Skeletal muscle tissue (tissue), 4 donors: Measurements from ENCODE around the gene TEX19. TPM values are rescaled to one million over a fixed set of nuclear protein-coding genes. Genes with fewer than 3 reads are reported as not detected.
A peak's percentile ranks its signal among the peaks of the same experiment; 100 is the strongest.
"Not testable (repeated sequence)": the region's sequence is repeated elsewhere in the genome, so short reads cannot be mapped to it uniquely, and the experiment has no call there.

Source experiments
- H3K27ac ChIP-seq: one replicate; pipeline ENCODE4 v1.7.0; 2013; ENCODE audit warnings: mild to moderate bottlenecking, low read depth, low read length, inconsistent platforms
- H3K27me3 ChIP-seq, 3 donors: one replicate each; pipeline ENCODE4 v1.7.0; 2013; ENCODE audit warnings: low read length in 3 of 3; ENCODE audit not compliant: control insufficient read depth in 3 of 3, insufficient read depth in 3 of 3
- H3K36me3 ChIP-seq, 3 donors: one replicate each; pipeline ENCODE4 v1.7.0; 2013; ENCODE audit warnings: low read length in 3 of 3; ENCODE audit not compliant: control insufficient read depth in 3 of 3, insufficient read depth in 3 of 3
- H3K4me1 ChIP-seq, 3 donors: one replicate each; pipeline ENCODE4 v1.7.0; 2013; ENCODE audit warnings: low read length in 3 of 3, mild to moderate bottlenecking in 3 of 3; ENCODE audit not compliant: control insufficient read depth in 3 of 3, insufficient read depth in 3 of 3
- H3K4me3 ChIP-seq, 3 donors: one replicate each; pipeline ENCODE4 v1.7.0; 2013; ENCODE audit warnings: low read length in 3 of 3
- H3K9ac ChIP-seq, 3 donors: one replicate each; pipeline ENCODE4 v1.7.0; 2013; ENCODE audit warnings: low read length in 3 of 3, mild to moderate bottlenecking in 3 of 3, moderate library complexity in 2 of 3, low read depth in 1 of 3
- H3K9me3 ChIP-seq, 3 donors: one replicate each; pipeline ENCODE4 v1.7.0; 2013; ENCODE audit warnings: low read length in 3 of 3; ENCODE audit not compliant: control insufficient read depth in 3 of 3
- total RNA-seq: library from RNA; depleted of rRNA; stranded (reverse); fragments of >200 nt; gene quantifications from one replicate; pipeline ENCODE4 v1.2.3, GENCODE V29; 2014
- donor health status: Osteomylitis.

TEX19 gene
- total RNA-seq, 1 donor from 2014 or later: 0.52 TPM

- peaks cover 14 to 18% (median 15%) of the 10 kb centered on the region in 3 donors for H3K4me1 ChIP-seq
- no peaks in the 10 kb centered on the region for H3K36me3 ChIP-seq
- no peaks in the 10 kb centered on the region for H3K9me3 ChIP-seq
- peak overlapping the region; percentile 50 to 66 (median 63) for H3K4me3 ChIP-seq
- H3K27ac ChIP-seq: no peak overlapping the region
- peak overlapping the region in 2 of 3 donors; percentile 57 to 66 for H3K9ac ChIP-seq
- H3K27me3 ChIP-seq: peaks cover 0 to 5% (median 2%) of the 10 kb centered on the region in 3 donors
Observed at GRCh38 chr17:82339634-82340580, 19.1 kb upstream of the TEX19 start.

GRCh38 chr17:82342361-82343079 is 16.5 kb upstream of the TEX19 start:
- H3K9me3 ChIP-seq: no peaks in the 10 kb centered on the region
- H3K9ac ChIP-seq: no peak overlapping the region
- no peaks in the 10 kb centered on the region for H3K36me3 ChIP-seq
- H3K27ac ChIP-seq: no peak overlapping the region
- no peak overlapping the region for H3K4me3 ChIP-seq
- peaks cover 0 to 3% (median 0%) of the 10 kb centered on the region in 3 donors for H3K27me3 ChIP-seq
- peaks cover 9 to 13% (median 11%) of the 10 kb centered on the region in 3 donors for H3K4me1 ChIP-seq

GRCh38 chr17:82343560-82343959 is 15.5 kb upstream of the TEX19 start:
- Histone ChIP-seq H3K36me3 (no peaks in the 10 kb centered on the region), H3K9me3 (no peaks in the 10 kb centered on the region), H3K4me3 (no peak overlapping the region), H3K27me3 (peaks cover 0 to 3% (median 0%) of the 10 kb centered on the region in 3 donors), H3K27ac (no peak overlapping the region), H3K4me1 (peaks cover 9 to 11% (median 11%) of the 10 kb centered on the region in 3 donors), H3K9ac (no peak overlapping the region)

GRCh38 chr17:82344175-82344907 is 14.7 kb upstream of the TEX19 start:
- peaks cover 0 to 3% (median 0%) of the 10 kb centered on the region in 3 donors for H3K27me3 ChIP-seq
- H3K27ac ChIP-seq: no peak overlapping the region
- no peak overlapping the region for H3K4me3 ChIP-seq
- no peak overlapping the region for H3K9ac ChIP-seq
- peaks cover 3% of the 10 kb centered on the region in 3 donors for H3K4me1 ChIP-seq
- H3K9me3 ChIP-seq: no peaks in the 10 kb centered on the region
- no peaks in the 10 kb centered on the region for H3K36me3 ChIP-seq

GRCh38 chr17:82345151-82345976 is 13.7 kb upstream of the TEX19 start:
- H3K27me3 ChIP-seq: peaks cover 0 to under 1% (median 0%) of the 10 kb centered on the region in 3 donors
- no peaks in the 10 kb centered on the region for H3K36me3 ChIP-seq
- H3K4me3 ChIP-seq: no peak overlapping the region
- H3K9me3 ChIP-seq: no peaks in the 10 kb centered on the region
- H3K9ac ChIP-seq: no peak overlapping the region
- no peak overlapping the region for H3K27ac ChIP-seq
- H3K4me1 ChIP-seq: no peaks in the 10 kb centered on the region

GRCh38 chr17:82346342-82347300 is 12.4 kb upstream of the TEX19 start:
- Histone ChIP-seq H3K4me3 (no peak overlapping the region), H3K27ac (no peak overlapping the region), H3K9me3 (no peaks in the 10 kb centered on the region), H3K9ac (no peak overlapping the region), H3K36me3 (no peaks in the 10 kb centered on the region), H3K4me1 (peaks cover 0 to 1% (median 0%) of the 10 kb centered on the region in 3 donors), H3K27me3 (peaks cover 0 to 3% (median 0%) of the 10 kb centered on the region in 3 donors)

GRCh38 chr17:82347994-82348393 is 11.1 kb upstream of the TEX19 start:
- H3K4me3 ChIP-seq, H3K4me1 ChIP-seq, H3K27me3 ChIP-seq, H3K27ac ChIP-seq, H3K9ac ChIP-seq, H3K9me3 ChIP-seq, H3K36me3 ChIP-seq: not testable (repeated sequence)

- peaks cover 0 to 4% (median 0%) of the 10 kb centered on the region in 3 donors for H3K27me3 ChIP-seq
- no peak overlapping the region for H3K27ac ChIP-seq
- H3K4me1 ChIP-seq: peaks cover 0 to 8% (median 2%) of the 10 kb centered on the region in 3 donors
- H3K9ac ChIP-seq: no peak overlapping the region
- H3K4me3 ChIP-seq: no peak overlapping the region
- H3K9me3 ChIP-seq: no peaks in the 10 kb centered on the region
- no peaks in the 10 kb centered on the region for H3K36me3 ChIP-seq
Observed at GRCh38 chr17:82348434-82348833, 10.6 kb upstream of the TEX19 start.
